Medulla oblongata (tissue), 1 donor: Measurements from ENCODE around the gene CAPN14.
A peak's percentile ranks its signal among the peaks of the same experiment; 100 is the strongest.

Experiments
- DNase-seq: peaks from one replicate; pipeline ENCODE4 v3.0.0-alpha.2; 2015; ENCODE audit errors: extremely low spot score

CAPN14 gene

DNA sequence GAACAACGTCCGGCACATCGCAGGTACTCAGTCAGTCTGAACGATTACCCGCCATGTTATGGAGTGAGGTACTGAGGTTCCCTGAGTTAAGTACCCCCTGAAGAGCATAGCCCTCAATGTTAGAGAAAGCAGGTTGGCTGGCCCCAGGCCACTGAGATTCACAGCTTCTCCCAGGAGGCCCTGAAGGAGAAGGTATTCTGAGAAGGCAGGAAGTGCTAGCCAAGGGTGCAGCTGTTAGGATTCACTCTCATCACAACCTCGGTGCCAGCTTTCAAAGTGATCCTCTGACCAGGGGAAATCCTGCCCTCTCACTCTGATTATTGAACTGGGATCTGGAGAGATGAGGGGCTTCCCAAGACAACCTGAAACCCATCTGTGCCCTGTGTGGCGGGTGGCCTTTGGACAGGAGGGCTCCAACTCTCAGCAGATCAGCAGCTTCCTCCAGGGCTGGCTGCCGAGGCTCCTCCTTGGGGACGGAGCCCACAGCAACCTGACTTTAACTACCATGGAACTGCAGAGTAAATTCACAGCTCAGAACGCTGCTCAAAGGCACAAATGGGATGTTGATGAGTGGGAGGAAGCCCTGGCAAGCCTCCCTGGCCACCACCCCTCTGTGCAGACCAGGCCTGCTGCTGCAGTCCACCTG lies 24.4 kb upstream of the CAPN14 start:
- DNase-seq, result no peak

DNA sequence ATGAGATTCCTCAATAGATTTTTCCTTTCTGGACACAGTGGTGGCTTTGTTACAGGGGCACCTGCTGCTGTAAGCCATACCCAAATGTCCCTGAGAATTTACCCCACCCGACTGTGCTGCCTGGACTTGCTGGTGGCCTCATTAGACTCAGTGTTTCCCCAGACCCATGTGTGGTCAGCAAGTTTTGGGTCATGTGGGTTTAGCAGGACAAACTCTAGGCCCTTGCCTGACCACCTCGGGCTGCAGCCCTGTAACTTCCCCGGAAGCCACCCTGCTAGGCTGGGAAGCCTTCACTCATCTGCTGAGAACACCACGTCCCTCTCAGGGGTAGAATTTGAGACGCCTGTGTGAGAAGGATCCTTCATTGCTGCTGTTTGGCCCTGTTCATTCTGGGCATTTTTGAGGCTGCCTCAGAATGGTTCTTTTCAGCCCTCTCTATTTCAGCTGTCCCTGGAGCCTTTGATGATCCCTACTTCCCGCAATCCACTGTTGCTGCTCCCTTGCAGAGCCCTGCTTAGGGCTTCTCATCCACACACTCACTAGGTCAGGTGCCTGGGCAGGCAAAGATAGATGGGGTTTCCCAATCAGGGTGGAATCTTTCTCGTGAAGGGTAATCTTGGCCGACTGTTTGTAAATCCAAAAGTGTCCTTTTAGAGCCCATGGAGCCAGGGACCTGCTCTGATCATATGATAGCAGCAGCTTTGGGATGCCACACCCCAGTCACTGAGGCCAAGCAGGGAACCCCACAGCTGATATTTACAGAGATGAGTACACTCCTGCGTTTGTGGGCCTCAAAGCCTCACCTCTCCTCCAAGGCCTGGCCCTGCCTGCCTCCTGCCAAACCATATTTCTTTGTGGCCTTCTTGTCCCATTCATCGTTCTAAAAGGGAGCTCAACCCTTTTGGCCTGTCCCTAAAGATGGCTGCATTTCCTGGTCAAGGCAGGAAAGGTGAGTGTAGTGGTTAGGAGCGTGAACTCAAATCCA lies 23.4 kb upstream of the CAPN14 start:
- no peak for DNase-seq

DNA sequence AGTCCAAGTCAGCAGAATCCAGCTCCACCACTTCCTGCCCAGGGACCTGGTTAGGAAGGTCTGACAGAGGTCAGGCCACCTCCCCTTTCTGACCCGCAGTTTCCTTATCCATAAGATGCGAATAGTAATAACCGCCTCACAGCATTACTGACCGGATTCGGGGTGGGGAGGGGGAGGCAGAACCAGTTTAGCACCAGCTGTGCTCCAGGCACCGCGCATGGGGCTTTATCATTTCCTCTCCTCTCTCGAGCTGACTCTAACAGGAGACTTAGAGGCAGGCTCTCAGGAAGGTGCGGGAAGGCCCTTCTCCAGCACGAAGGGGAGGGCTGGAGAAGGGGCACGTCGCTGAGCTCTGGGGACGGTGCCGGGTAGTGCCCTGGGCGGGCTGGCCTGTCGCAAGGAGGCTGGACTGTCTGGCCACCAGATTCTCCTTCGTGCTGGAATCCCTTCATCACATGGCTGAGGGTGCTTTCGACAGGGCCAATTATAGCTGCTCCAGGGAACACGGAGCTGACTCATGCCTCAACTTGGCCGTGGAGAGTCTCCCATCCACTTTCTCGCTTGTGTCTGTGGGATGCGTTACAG lies 22.4 kb upstream of the CAPN14 start:
- peak; percentile 72 for DNase-seq

DNA sequence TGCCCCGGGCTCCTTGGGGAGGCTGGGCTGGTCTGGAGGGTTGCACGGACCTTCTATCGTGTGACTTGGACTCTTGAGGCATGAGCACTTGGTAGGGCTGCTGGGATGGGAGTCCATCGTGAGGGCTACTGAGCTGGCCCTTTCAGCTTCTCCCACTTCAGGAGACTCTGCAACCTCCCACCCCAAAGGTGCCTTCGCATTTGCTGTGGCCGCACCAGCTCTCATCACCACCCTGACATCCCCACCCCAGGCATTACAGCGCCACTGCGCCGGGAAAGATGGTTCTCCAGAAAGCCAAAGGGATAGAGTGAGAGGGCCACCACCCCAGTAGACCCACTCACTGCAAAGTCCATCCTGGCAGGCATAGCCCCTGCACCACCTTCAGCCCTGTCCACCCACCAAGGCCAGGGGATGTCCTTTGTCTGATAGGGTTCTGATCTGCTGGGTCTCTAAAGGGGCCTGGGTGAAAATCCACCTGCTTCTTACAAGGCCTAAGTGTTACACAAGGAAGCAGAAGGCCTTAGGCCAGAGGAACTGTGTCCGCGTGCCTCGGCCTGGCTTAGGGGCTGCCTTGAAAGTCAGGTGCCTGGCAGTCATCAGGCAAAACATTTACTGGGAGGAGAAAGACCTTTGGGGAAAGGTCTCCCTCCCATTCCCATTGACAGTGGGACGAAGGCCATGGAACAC lies 21.7 kb upstream of the CAPN14 start:
- DNase-seq, result no peak

DNA sequence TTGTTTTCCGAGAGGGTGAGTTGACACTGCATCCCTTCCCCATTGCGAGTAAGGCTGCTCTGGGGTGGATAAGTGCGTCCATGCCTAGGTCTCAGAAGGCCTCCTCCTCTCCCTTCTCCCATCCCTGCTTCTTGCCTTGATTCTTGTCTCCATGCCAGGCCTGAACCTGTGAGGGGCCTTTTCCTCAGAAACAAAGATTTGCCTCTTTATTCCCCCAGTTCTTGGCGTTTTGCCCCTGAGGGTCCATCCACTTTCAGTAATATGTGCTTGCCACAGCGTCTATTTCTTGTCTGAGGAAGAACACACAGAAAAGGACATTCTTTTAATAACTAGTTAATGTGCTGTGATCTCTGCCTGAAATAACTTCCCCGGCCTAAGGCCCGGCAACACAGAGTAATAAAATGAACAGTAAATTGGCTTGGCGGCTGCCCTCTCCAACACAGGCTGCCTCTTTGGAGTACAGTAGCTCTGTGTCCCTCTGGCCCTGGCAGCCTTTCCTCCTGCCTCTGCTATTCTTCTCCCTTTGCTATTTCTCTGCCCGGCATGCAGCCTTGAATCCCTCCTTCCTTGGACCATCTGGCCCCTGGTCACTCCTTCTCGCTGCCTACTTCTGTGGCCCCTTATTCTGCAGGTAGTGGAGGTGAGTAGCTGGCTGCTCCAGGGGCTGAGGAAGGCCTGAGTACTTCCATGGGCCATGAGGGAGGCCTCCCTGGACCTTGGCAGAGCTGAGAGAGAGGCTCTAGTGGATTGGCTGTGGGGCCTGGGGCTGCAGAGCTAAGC lies 21.0 kb upstream of the CAPN14 start:
- peak; percentile 83 for DNase-seq

DNA sequence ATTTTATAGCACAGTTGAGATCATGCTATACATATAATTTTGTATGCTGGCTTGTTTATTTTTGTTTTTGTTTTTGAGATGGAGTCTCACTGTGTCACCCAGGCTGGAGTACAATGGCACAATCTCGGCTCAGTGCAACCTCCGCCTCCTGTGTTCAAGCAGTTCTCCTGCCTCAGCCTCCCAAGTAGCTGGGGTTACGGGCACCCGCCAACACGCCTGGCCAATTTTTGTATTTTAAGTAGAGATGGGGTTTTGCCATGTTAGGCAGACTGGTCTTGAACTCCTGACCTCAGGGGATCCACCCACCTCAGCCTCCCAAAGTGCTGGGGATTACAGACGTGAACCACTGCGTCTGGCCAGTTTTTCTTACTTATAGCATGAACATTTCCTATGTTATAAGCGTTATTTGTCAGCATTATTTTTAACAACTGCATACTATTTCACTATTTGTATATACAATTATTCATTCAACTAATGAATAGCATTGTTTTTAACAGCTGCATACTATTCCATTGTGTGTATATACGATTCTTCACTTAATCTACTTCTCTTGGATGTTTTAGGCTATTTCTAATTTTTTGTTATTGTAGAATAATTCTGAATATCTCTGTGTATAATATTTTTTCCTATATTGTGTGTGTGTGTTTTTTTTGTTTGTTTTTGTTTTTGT lies 20.2 kb upstream of the CAPN14 start:
- DNase-seq, result no peak

DNA sequence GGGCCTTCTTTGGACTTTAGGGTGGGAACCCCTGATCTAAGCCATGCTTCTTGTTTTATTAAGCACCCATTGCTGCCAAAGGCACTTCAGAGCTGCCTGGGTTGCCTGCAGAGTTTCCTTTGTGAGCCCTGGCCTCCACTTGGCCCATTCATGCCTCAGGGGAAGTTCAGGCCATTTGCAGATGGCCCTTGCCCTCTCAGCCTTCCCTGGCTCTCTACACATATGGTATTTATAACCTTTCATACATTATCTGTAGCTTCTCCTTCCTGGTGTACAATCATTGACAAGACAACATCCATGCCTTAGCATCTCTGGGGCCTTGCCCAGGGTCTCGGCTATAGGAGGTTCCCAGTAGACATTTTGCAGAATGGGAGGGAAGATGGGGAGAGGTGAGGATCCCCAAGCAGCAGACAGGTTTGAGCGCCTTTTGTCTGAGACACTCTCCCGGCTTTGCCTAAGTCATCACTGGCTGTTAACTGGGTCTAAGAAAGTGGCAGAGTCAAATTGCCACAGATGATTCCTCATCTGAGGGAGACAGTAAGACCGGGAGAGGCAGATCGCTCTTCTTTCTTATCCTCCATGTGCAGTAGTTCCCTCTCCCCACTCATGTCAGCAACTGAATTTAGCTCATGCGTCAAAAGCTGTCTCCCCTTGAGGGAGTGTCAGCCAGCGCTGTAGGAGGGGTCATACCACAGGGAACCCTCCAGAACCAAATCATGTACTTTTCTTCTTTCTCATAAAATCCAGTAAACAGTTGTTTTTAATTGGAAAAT lies 19.3 kb upstream of the CAPN14 start:
- no peak for DNase-seq

DNA sequence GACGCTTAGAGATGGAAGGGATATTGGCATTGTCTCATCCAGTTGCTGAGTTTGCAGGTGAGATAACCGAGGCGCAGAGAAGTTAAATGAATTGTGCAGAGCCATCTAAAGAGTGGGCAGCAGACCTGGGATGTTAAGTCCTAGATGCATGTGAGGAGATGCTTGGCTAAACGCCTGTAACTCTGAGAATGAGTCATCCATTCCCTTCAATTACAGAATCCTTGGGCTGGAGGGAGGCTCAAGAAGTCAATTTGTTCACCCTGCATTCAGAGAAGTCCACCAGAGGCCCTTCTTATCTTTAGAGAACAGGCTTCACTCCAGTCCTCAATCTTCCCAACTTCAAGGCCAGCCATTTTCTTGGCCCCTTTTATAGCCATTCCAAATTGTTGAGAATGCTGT lies 18.2 kb upstream of the CAPN14 start:
- DNase-seq, result peak; percentile 27

DNA sequence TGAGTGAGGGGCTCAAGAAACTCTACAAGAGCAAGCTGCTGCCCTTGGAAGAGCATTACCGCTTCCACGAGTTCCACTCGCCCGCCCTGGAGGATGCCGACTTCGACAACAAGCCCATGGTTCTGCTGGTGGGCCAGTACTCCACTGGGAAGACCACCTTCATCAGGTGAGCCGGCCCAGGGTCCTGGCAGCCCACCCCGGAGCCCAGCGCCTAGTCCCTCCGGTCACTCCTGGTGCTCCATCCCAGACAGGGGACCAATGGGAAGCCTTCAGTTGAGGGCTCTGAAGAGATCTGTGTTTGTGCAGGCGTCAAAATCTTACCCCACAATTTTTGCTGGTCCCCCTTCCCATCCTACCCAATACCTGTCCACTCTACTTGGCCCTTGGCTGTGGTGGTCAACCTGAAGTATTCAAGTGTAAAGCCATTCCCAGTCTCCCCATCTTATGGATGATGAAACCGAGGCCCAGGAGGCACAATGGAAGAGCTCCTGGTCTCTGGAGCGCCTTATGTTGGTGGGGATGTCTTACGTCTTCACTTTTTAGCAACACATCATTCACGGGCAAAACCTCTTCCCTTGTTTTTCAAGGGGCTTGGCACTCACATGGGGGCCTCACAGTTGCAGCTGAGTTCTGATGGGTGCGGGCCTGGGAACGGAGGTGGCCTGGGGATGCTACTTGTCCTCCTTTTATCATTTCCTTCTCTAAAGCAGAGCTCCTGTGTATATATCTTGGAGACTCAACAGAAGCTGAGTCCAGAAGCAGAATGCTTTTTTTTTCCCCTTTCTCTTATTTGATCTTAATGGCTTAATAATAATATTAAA lies 17.6 kb upstream of the CAPN14 start:
- DNase-seq, result no peak

DNA sequence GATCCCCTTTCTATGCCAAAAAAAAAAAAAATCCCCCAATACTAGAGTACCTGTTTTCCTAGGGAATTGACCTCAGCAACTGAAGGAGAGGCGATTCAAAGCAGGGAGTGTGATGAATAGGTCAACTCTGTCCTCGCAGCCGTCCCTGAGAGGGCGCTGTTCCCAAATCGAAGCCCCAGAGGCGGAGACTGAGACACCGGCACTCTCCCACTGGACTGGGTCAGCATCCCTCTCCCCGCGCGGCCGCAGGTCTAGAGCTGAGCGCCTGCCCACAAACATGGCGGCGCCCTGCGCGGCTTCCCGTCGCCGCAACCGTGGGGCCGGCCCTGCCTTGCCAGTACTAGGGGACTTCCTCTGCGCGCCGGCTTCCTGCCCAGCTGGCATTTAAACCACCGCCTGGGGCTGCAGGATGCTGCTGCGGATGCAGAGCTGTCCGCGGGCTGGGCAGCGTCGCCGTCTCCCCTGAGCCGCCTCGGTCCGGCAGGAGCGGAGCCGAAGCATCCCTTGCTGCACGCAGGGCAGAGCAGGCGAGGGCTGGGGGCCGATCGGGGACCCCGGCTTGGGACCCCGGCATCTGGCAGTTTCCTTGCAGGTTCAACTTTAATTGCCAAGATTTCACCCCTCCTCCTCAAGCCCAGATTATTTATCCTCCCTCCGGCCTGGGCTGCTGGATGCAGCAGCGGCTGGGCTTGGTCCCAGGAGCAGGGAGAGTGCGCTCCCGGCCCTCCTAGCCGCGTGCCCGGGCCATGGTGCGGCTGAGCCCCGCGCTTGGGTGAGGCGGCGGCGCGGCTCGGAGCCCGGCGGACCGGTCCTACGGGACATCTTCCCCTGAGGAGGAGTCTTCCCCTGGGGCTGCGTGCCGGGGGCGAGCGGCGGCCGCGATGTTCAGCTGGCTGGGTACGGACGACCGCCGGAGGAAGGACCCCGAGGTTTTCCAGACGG lies 16.7 kb upstream of the CAPN14 start, which contains the start of gene EHD3:
EHD3 (plus strand) TSS at position 412 of the 942 bp plus-strand sequence; CDS start at position 882, 470 bp downstream.
- DNase-seq, result peak; percentile 92

DNA sequence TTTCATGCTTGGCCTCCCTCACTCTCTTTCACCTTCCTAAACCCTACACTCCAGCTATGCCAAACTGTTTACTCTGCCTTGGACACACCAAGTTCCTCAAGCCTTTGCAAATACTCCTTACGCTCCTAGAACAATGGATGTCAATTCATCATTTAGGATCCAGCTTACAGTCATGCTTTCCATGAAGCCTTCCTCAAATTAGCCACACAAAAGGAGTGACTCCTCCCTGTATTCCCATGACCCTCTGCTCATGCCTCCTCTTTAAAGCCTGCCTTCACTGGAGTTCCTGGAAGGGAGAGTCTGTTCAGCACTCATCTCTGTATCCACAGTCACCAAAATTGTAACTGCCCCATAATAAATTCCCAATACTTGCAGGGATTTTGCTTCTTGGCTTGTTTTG lies 15.9 kb upstream of the CAPN14 start:
- DNase-seq, result no peak

DNA sequence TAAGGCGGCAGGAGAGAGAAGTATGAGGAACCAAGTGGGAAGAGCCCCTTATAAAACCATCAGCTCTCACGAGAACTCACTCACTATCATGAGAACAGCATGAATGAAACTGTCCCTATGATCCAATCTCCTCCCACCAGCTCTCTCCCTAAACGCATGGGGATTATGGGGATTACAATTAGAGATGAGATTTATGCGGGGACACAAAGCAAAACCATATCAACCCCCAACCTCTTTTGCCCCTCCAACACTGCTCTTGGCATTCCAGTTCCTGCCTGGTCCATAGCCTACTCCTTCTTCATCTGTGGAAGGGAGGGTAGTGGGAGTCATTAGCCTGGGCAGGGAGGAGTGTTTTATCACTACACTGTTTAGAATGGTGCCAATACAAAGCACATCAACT lies 15.3 kb upstream of the CAPN14 start:
- DNase-seq, result no peak

DNA sequence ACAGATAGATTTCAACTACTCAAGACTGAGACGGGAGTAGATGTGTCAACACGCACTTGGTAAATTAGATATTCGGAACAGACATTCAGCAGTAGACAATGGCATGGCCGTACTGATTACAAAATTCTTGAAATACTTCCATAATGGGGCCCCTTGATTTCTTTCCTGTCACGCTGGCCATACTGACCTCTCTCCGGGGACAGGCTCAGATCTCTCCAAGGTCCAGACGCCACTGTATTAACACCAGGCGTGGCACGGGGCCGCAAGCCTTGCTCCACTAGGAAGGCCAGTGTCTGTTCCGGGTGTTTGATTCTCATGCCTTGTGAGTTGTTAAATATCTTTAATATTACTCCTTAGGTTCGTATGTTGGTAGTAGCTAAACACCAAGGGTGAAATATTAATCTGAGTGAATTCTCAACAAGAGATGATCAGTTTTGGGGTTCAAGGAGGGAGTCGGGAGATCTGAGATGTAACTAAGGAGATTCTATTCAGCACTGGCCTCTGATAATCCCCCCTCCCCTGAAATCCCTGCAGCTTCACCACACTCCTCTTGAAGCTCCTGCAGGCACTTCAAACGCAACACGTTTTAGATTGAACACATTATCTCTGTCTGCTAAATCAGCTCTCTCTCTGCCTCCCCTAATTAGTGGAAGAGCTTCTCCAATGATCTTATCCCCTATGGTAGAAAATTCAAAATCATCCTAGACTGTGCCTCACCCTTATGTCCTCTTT lies 14.4 kb upstream of the CAPN14 start:
- no peak for DNase-seq

DNA sequence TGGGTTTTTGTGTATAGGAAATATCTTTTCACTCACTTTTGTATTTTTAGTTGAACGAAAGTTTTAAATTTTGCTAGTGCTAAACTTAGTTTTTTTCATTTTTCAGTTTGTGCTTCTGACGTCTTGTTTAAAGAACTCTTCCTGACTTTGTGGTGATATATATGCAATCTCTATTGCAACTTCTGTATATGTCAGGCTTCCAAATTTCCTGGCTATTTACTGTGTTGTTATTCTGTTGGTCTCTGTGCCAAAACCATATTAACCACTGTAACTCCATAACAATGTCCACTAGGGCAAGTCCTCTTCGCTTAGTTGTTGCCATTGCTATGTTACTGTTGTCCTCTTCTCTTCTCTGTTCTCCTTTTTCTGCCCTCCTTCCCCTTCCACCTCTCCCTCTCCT lies 13.4 kb upstream of the CAPN14 start:
- no peak for DNase-seq

DNA sequence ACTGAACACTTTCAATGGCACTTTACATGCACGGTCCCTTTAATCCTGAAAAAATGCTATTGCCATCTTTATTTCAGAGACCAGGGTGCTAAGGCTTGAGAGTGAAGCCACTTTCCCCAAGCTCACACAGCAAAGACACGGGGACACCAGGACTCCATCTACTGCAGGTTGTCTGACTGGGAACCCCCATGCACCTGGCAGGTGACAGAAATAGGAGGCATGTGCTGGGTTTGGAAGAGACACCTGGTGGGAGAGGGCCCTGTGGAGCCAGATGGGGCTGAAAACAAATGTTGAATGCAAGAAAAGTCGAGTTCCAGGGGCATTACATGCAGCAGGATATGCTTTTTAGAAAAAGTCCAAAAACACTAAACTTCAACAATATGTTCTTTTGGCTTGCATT lies 11.4 kb upstream of the CAPN14 start:
- no peak for DNase-seq

DNA sequence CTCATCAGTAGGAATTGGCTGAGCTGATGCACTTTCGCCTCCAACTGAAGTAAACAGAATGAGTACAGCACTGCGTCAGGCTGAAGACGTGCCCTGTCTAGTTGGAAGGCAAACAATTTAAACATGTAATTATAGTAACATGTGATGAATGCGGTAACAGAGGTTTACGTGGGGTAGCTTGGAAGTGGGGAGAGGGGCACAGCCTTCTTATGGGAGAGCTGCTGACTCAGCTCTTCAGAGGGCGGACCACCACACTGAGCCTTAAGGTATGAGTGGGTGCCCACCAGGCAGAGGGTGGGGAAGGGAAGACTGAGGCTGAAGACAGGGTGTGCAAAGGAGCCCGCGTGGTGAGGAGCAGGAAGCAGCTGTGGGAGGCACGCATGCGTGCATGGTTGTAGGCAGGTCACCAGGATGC lies 10.4 kb upstream of the CAPN14 start:
- DNase-seq, result no peak

DNA sequence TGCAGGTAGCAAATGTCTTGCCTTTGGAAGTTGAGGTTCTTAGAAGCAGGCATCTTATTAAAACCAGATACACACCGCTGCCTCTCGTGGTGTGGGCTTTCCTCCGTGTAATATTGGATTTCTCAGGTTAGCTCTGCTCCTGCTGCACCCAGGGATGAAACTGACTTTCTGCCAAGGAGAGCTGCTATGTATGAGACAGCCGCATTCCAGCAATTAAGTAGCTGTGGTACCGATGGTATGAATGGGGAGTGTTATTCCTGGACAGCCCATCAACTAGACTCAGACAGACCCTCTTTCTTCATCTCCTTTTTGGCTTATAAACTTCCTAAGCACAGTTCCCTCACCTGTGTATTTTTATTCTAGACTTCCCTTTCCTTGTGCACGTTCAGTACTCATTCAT lies 9.8 kb upstream of the CAPN14 start:
- DNase-seq, result no peak
